CD4-positive, alpha-beta T cell (primary cell): ENCODE results near the gene F7. TPM values are rescaled to one million over a fixed set of nuclear protein-coding genes. Genes with fewer than 3 reads are reported as not detected.
"Not testable (repeated sequence)": the region's sequence is repeated elsewhere in the genome, so short reads cannot be mapped to it uniquely, and the experiment has no call there.

Source experiments
- ATAC-seq: fragments of 200-7000 bp; cut with Tn5 transposase; one replicate; pipeline ENCODE4 v1.10.0; 2022; ENCODE audit warnings: mild to moderate bottlenecking; ENCODE audit not compliant: poor library complexity
- CTCF ChIA-PET: fragments of 350-600 bp; sonication (Branson Sonifier 250); formaldehyde crosslinking; loops from one replicate; lab custom pipeline; 2021; ENCODE audit warnings: antibody characterized with exemption, inconsistent platforms; lab: Charles Lee
- POLR2A ChIA-PET: fragments of 350-600 bp; sonication (Branson Sonifier 250); formaldehyde crosslinking; loops from one replicate; lab custom pipeline; 2021; ENCODE audit warnings: antibody characterized with exemption, inconsistent platforms; lab: Charles Lee
- DNase-seq, 14 experiments: peaks; one replicate each; pipeline ENCODE4 v3.0.0-alpha.2; 2013 to 2020; ENCODE audit warnings: mixed read lengths in 2 of 14
- H3K27ac ChIP-seq, 2 donors: one replicate each; pipeline versions ENCODE4 v1.5.1 to v1.7.0; 2013; ENCODE audit warnings: low read length in 2 of 2, low read depth in 1 of 2, mild to moderate bottlenecking in 1 of 2
- H3K27me3 ChIP-seq, 2 experiments: 1 replicate in 1 of 2; 2 replicates in 1 of 2; pipeline versions ENCODE4 v1.6.1 to v1.7.0; 2013; ENCODE audit warnings: low read length in 2 of 2, control low read depth in 1 of 2, mild to moderate bottlenecking in 1 of 2, moderate library complexity in 1 of 2; ENCODE audit not compliant: insufficient read depth in 2 of 2, control insufficient read depth in 1 of 2
- H3K36me3 ChIP-seq: one replicate; pipeline ENCODE4 v1.6.1; 2013; ENCODE audit warnings: low read length, control low read depth; ENCODE audit not compliant: insufficient read depth
- H3K4me1 ChIP-seq: one replicate; pipeline ENCODE4 v1.6.1; 2013; ENCODE audit warnings: low read length, control low read depth; ENCODE audit not compliant: insufficient read depth
- H3K4me3 ChIP-seq: one replicate; pipeline ENCODE4 v1.5.1; 2013; ENCODE audit warnings: mild to moderate bottlenecking, low read length, moderate library complexity
- H3K9me3 ChIP-seq, 2 experiments: 1 replicate in 1 of 2; 2 replicates in 1 of 2; pipeline versions ENCODE4 v1.6.1 to v1.7.0; 2013; ENCODE audit warnings: low read length in 2 of 2, mild to moderate bottlenecking in 2 of 2, control low read depth in 1 of 2, moderate library complexity in 1 of 2; ENCODE audit not compliant: control insufficient read depth in 1 of 2, insufficient read depth in 1 of 2
- H3K27ac Mint-ChIP-seq: one replicate; pipeline ENCODE4 v1.8.0; 2020; ENCODE audit warnings: mixed read lengths
- H3K27me3 Mint-ChIP-seq: one replicate; pipeline ENCODE4 v1.8.0; 2021; ENCODE audit warnings: mixed read lengths
- H3K36me3 Mint-ChIP-seq: one replicate; pipeline ENCODE4 v1.8.0; 2021; ENCODE audit warnings: low read depth, mixed read lengths
- H3K4me1 Mint-ChIP-seq: one replicate; pipeline ENCODE4 v1.8.0; 2021; ENCODE audit warnings: low read depth, mixed read lengths
- H3K4me3 Mint-ChIP-seq: one replicate; pipeline ENCODE4 v1.8.0; 2020; ENCODE audit warnings: mild to moderate bottlenecking, mixed read lengths
- H3K9me3 Mint-ChIP-seq: one replicate; pipeline ENCODE4 v1.8.0; 2020; ENCODE audit warnings: mixed read lengths
- CTCF ChIP-seq: fragments of 200-600 bp; IDR thresholded peaks from one replicate; pipeline ENCODE4 v1.8.0; 2022; ENCODE audit warnings: antibody characterized with exemption, mild to moderate bottlenecking
- intact Hi-C, 2 experiments: fragments of 100-400 bp; cut with DNase I in 1 of 2; cut with micrococcal nuclease in 1 of 2; formaldehyde crosslinking; loops; one replicate each; pipeline versions ENCODE4 v1.15.1 to v1.9.0; 2023 to 2025; cut with DNase I, micrococcal nuclease
- total RNA-seq, 174 experiments: library from RNA in 2 of 174; stranded (reverse) in 2 of 174; gene quantifications; one replicate each; pipeline ENCODE4 v1.2.3 and lab custom pipeline; 2021 to 2026

The F7 gene
- total RNA-seq, 2 experiments from 2014 or later = not detected

- DNase-seq (no peak), ATAC-seq (no peak)
- ChIA-PET CTCF (interaction anchor here (1.2 kb wide), 1 partner anchor 10 kb away, joined by 3 read pairs; no protein-coding TSS in a partner anchor), POLR2A (no interaction called here)
- H3K27ac ChIP-seq = no peak overlapping the region
- Mint-ChIP-seq H3K27me3 (no peaks in the 10 kb centered on the region), H3K9me3 (no peaks in the 10 kb centered on the region), H3K4me3 (no peak overlapping the region), H3K4me1 (no peaks in the 10 kb centered on the region), H3K27ac (no peak overlapping the region), H3K36me3 (no peaks in the 10 kb centered on the region)
- intact Hi-C loops = no loop called here
- TF ChIP-seq CTCF = no peak
- no peaks in the 10 kb centered on the region for H3K36me3 ChIP-seq
- H3K9me3 ChIP-seq = no peaks in the 10 kb centered on the region
- no peak overlapping the region for H3K4me3 ChIP-seq
- no peaks in the 10 kb centered on the region for H3K27me3 ChIP-seq
- H3K4me1 ChIP-seq = no peaks in the 10 kb centered on the region
Observed at GRCh38 chr13:113099142-113099541, 6.4 kb upstream of the F7 start.

GRCh38 chr13:113102302-113102701, 3.3 kb upstream of the F7 start:
- H3K9me3 Mint-ChIP-seq, H3K27ac Mint-ChIP-seq, H3K4me1 Mint-ChIP-seq, CTCF ChIA-PET, H3K4me1 ChIP-seq, H3K4me3 ChIP-seq, POLR2A ChIA-PET, H3K36me3 Mint-ChIP-seq, H3K4me3 Mint-ChIP-seq, H3K27ac ChIP-seq, ATAC-seq, DNase-seq, H3K27me3 Mint-ChIP-seq, intact Hi-C loops, H3K36me3 ChIP-seq, H3K27me3 ChIP-seq, H3K9me3 ChIP-seq: not testable (repeated sequence)

- no peaks in the 10 kb centered on the region for H3K27me3 ChIP-seq
- TF ChIP-seq CTCF = no peak
- no peak overlapping the region for H3K4me3 ChIP-seq
- DNase-seq (no peak), ATAC-seq (no peak)
- ChIA-PET POLR2A (no interaction called here), CTCF (no interaction called here)
- Mint-ChIP-seq H3K27me3 (peaks cover 4% of the 10 kb centered on the region), H3K4me1 (no peaks in the 10 kb centered on the region), H3K27ac (no peak overlapping the region), H3K4me3 (no peak overlapping the region), H3K36me3 (no peaks in the 10 kb centered on the region), H3K9me3 (no peaks in the 10 kb centered on the region)
- no peaks in the 10 kb centered on the region for H3K36me3 ChIP-seq
- H3K27ac ChIP-seq = no peak overlapping the region
- H3K9me3 ChIP-seq = no peaks in the 10 kb centered on the region
- no peaks in the 10 kb centered on the region for H3K4me1 ChIP-seq
- intact Hi-C loops = no loop called here
Observed at GRCh38 chr13:113102727-113103126, 2.9 kb upstream of the F7 start.

GRCh38 chr13:113103646-113104045, 1.9 kb upstream of the F7 start:
- Mint-ChIP-seq H3K27me3 (peaks cover 4% of the 10 kb centered on the region), H3K4me1 (no peaks in the 10 kb centered on the region), H3K27ac (no peak overlapping the region), H3K36me3 (no peaks in the 10 kb centered on the region), H3K4me3 (no peak overlapping the region), H3K9me3 (no peaks in the 10 kb centered on the region)
- Histone ChIP-seq H3K27me3 (no peaks in the 10 kb centered on the region), H3K9me3 (no peaks in the 10 kb centered on the region), H3K36me3 (no peaks in the 10 kb centered on the region), H3K4me1 (no peaks in the 10 kb centered on the region), H3K27ac (no peak overlapping the region), H3K4me3 (no peak overlapping the region)
- TF ChIP-seq CTCF = no peak
- no peak for ATAC-seq
- DNase-seq = no peak
- CTCF ChIA-PET = no interaction called here
- intact Hi-C loops = no loop called here
- POLR2A ChIA-PET = no interaction called here
